Measurements from ENCODE around the gene MED1.

Gene MED1

GRCh38 chr17:39401412-39402243 is 49.4 kb downstream of the MED1 start, which contains the start of gene FBXL20:
TSS of gene FBXL20 (minus strand) at chr17:39401626. CDS start at chr17:39401402, 224 bp downstream.
- TF ChIP-seq, protein P1, sequence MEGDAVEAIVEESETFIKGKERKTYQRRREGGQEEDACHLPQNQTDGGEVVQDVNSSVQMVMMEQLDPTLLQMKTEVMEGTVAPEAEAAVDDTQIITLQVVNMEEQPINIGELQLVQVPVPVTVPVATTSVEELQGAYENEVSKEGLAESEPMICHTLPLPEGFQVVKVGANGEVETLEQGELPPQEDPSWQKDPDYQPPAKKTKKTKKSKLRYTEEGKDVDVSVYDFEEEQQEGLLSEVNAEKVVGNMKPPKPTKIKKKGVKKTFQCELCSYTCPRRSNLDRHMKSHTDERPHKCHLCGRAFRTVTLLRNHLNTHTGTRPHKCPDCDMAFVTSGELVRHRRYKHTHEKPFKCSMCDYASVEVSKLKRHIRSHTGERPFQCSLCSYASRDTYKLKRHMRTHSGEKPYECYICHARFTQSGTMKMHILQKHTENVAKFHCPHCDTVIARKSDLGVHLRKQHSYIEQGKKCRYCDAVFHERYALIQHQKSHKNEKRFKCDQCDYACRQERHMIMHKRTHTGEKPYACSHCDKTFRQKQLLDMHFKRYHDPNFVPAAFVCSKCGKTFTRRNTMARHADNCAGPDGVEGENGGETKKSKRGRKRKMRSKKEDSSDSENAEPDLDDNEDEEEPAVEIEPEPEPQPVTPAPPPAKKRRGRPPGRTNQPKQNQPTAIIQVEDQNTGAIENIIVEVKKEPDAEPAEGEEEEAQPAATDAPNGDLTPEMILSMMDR (IDR thresholded peaks at IDR 0.05; ENCODE audit: low read depth, low read length) = no peak
- Histone ChIP-seq H3K36me3 (peaks cover 16% of the 10 kb centered on the region), H3K27me3 (ENCODE audit: insufficient read depth, low read depth, severe bottlenecking) (no peaks in the 10 kb centered on the region), H3K4me3 (ENCODE audit: low read depth, low read length) (peak within 1 kb of the TSS; percentile 95), H3K27ac (peak within 1 kb of the TSS; percentile 91), H3K9me3 (ENCODE audit: severe bottlenecking) (no peaks in the 10 kb centered on the region)
- peak; percentile 91 for DNase-seq

DNA sequence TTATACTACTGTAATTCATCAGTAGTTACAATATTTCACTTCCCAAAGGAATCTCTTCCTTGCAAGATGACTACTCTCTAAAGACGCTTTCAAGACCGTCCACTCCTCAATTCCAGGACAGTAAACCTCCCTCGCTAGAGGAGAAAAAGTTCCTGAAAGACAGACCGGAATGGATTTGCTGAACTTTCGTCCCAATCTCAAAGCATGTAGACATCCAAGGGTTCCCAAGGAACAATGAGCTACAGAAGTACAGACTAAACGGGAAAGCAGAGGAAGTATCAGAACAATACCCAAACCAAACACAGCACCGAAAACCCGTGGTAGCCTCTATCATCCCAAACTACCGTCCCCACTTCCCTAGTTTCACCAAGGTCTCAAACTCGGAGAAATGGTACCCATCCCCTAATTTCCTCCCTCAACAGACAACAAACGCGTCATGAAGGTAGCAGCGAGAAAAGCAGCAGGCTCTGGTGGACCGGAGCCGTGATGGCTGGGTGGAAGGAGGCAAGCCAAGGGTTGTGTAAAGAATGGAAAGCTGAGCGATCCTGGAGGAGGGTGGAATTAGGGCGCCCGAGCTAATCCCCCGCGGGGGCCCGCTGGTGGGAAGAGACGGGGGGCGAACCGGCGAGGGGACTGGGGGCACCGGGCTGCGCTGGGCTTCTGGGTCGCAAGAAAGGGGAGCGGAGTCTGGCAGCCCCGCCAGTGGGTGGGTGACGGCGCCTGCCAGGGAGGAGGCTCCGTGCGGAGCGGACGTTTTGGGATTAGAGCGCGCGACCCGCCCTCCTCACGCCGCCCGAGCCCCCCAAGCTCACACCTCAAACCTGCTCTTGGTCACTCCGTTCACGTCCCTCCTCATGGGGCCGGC is 50.3 kb downstream of the MED1 start:
- DNase-seq = peak; percentile 18
- TF ChIP-seq, protein P1 (IDR thresholded peaks at IDR 0.05; ENCODE audit: low read depth, low read length) = no peak
- H3K27me3 ChIP-seq (ENCODE audit: insufficient read depth, low read depth, severe bottlenecking) = no peaks in the 10 kb centered on the region
- no peaks in the 10 kb centered on the region for H3K9me3 ChIP-seq (ENCODE audit: severe bottlenecking)
- H3K36me3 ChIP-seq = peaks cover 8% of the 10 kb centered on the region
- peak overlapping the region; percentile 95 for H3K4me3 ChIP-seq (ENCODE audit: low read depth, low read length)
- peak overlapping the region; percentile 91 for H3K27ac ChIP-seq

GRCh38 chr17:39399791-39400190 is 51.3 kb downstream of the MED1 start:
- H3K9me3 ChIP-seq (ENCODE audit: severe bottlenecking) = no peaks in the 10 kb centered on the region
- peaks cover 3% of the 10 kb centered on the region; the same call in 1 of the 2 replicates for H3K36me3 ChIP-seq
- no peak overlapping the region for H3K4me3 ChIP-seq (ENCODE audit: low read depth, low read length)
- no peaks in the 10 kb centered on the region for H3K27me3 ChIP-seq (ENCODE audit: insufficient read depth, low read depth, severe bottlenecking)
- H3K27ac ChIP-seq = no peak overlapping the region
- TF ChIP-seq, protein P1 (IDR thresholded peaks at IDR 0.05; ENCODE audit: low read depth, low read length) = no peak
- no peak for DNase-seq

- no peak overlapping the region for H3K4me3 ChIP-seq (ENCODE audit: low read depth, low read length)
- no peak for DNase-seq
- H3K27ac ChIP-seq = no peak overlapping the region
- H3K27me3 ChIP-seq (ENCODE audit: insufficient read depth, low read depth, severe bottlenecking) = no peaks in the 10 kb centered on the region
- H3K36me3 ChIP-seq = no peaks in the 10 kb centered on the region
- H3K9me3 ChIP-seq (ENCODE audit: severe bottlenecking) = no peaks in the 10 kb centered on the region
- TF ChIP-seq, protein P1 (IDR thresholded peaks at IDR 0.05; ENCODE audit: low read depth, low read length) = no peak
Observed at GRCh38 chr17:39393736-39394135, 57.3 kb downstream of the MED1 start.

DNA sequence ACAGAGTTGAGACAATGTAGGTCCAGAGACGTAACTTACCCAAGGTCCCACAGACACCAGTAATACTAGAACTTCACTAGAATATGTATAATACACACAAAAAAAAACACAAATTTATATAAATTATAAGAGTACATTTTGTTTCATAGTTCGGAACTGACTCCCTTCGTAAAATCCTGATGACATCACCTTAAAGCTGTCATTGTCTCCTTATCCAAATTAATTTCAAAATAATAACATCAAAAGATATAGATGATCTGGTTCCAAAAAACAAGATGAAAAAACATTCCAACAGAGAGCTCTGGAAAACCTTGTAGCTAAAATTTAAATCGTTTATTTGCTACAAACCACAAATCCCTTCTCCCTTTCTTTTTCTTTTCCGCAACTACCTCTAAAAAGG is 59.6 kb downstream of the MED1 start:
- H3K9me3 ChIP-seq (ENCODE audit: severe bottlenecking) = no peaks in the 10 kb centered on the region
- H3K27ac ChIP-seq = no peak overlapping the region
- H3K36me3 ChIP-seq = no peaks in the 10 kb centered on the region
- TF ChIP-seq, protein P1 (IDR thresholded peaks at IDR 0.05; ENCODE audit: low read depth, low read length) = no peak
- H3K4me3 ChIP-seq (ENCODE audit: low read depth, low read length) = no peak overlapping the region
- no peaks in the 10 kb centered on the region for H3K27me3 ChIP-seq (ENCODE audit: insufficient read depth, low read depth, severe bottlenecking)
- DNase-seq = no peak

Data from WERI-Rb-1 (cell line).